ENCODE measurements around the gene TP53.

The TP53 gene

GRCh38 chr17:7706631-7707354 lies 19.5 kb upstream of the TP53 start:
- DNase-seq, result no peak

- DNase-seq, result no peak
These were observed 18.3 kb upstream of the TP53 start for GRCh38 chr17:7705269-7706255.

- no peak for DNase-seq
These were observed 17.4 kb upstream of the TP53 start, which contains the start of gene EFNB3 for GRCh38 chr17:7704601-7705268. Gene EFNB3 (plus strand): TSS chr17:7705202. CDS start chr17:7705599, 397 bp downstream.

GRCh38 chr17:7703584-7704479 lies 16.5 kb upstream of the TP53 start:
- DNase-seq, result no peak

- no peak for DNase-seq
These were observed 15.5 kb upstream of the TP53 start for GRCh38 chr17:7702776-7703175.

GRCh38 chr17:7701681-7702080 lies 14.4 kb upstream of the TP53 start:
- DNase-seq, result no peak

GRCh38 chr17:7700510-7700909 lies 13.2 kb upstream of the TP53 start:
- no peak for DNase-seq

- DNase-seq, result no peak
These were observed 10.7 kb upstream of the TP53 start for GRCh38 chr17:7697828-7698588.

GRCh38 chr17:7695586-7695985 lies 8.3 kb upstream of the TP53 start:
- no peak for DNase-seq

GRCh38 chr17:7688808-7689316 lies 1.6 kb upstream of the TP53 start:
- DNase-seq, result no peak

GRCh38 chr17:7687908-7688807 lies 868 bp upstream of the TP53 start, which contains the start of gene WRAP53:
Gene WRAP53 (plus strand): TSS chr17:7688477. CDS start chr17:7688649, 172 bp downstream.
- peak; percentile 74 for DNase-seq

GRCh38 chr17:7686222-7687071 lies 843 bp downstream of the TP53 start:
- DNase-seq, result peak; percentile 72

- peak; percentile 72 for DNase-seq
These were observed 1.6 kb downstream of the TP53 start for GRCh38 chr17:7685533-7686221.

GRCh38 chr17:7684851-7685532 lies 2.3 kb downstream of the TP53 start:
- DNase-seq, result no peak

- no peak for DNase-seq
These were observed 9.8 kb downstream of the TP53 start for GRCh38 chr17:7677388-7678067.

- no peak for DNase-seq
These were observed 10.8 kb downstream of the TP53 start for GRCh38 chr17:7676533-7676932.

GRCh38 chr17:7674934-7675333 lies 12.4 kb downstream of the TP53 start:
- no peak for DNase-seq
